Measurements from ENCODE around the gene SYNGR3. TPM values are rescaled to one million over a fixed set of nuclear protein-coding genes. Genes with fewer than 3 reads are reported as not detected.

Gene SYNGR3
- total RNA-seq, 1 experiment from 2014 or later: 11.9 TPM

DNA sequence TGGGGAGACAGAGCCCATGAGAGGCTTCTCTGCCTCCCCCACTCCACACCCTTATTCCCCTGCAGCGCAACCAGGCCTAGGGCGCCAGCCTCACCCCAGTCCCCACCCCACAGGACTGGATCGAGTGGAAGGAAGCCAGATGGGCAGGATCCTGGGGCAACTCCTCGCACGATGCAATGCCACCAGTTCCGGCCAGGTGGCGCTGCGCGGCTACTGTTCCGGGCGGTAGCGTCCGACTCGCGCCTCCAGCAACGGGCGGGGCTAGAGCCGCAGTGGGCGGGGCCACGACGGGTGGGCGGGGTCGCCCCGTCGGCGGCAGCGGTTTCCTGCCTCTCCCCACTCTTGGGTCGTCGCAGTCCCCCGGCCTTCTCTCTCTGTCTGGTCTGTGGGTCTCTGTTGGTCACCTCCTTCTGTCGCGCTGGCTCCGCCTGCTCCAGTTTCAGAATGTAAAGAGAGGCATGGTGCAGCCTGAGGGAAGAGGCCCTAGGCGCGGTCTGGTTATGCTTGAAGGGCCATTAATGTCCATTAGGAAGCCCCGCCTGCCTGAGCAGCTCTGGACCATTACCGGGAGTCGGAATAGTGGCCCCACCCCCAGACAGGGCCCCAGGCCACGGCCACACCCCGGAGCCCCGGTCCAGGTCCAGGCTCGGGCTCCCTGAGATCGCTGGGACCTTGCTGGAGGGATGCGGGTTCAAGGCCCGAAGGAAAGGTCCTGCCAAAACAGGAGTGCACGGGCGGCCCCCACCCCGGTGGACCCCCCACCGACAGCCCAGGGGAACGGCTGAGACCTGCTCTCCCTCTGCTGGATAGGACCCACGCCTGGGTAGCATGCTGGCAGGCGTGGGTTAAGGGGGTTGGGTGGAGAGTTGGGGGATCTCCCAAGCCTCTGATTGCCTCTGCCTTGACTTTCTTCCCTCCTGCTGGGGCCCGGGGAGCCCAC lies 33.6 kb downstream of the SYNGR3 start:
- Histone ChIP-seq H4K8ac (replicated peaks; ENCODE audit: insufficient read length, low read depth, low read length) (no peak overlapping the region), H3K14ac (ENCODE audit: insufficient read depth, low read length) (no peak overlapping the region), H2BK20ac (ENCODE audit: low read depth, low read length, poor library complexity, severe bottlenecking) (no peak overlapping the region), H3K4me2 (ENCODE audit: insufficient read depth, insufficient read length, low read length) (peak overlapping the region; percentile 35), H3K27ac (ENCODE audit: insufficient read length, low read depth, low read length) (no peak overlapping the region), H2BK15ac (ENCODE audit: low read depth, low read length) (no peak overlapping the region), H4K91ac (ENCODE audit: insufficient read length, low read depth, low read length) (no peak overlapping the region), H3K56ac (ENCODE audit: insufficient read length, low read depth, low read length) (no peak overlapping the region), H3K9ac (ENCODE audit: extremely low read depth, insufficient read length, low read length) (no peak overlapping the region), H3K4ac (ENCODE audit: low read depth, low read length) (no peak overlapping the region), H3K23ac (ENCODE audit: insufficient read length, low read depth, low read length) (no peak overlapping the region), H2AK5ac (ENCODE audit: insufficient read length, low read length) (no peak overlapping the region), H4K20me1 (ENCODE audit: control insufficient read depth, insufficient read depth, insufficient read length) (no peaks in the 10 kb centered on the region), H2BK5ac (ENCODE audit: insufficient read length, low read length) (no peak overlapping the region), H3T11ph (ENCODE audit: low read length) (no peak overlapping the region), H3K4me1 (ENCODE audit: insufficient read depth, low read length) (no peaks in the 10 kb centered on the region; the same call in 1 of the 2 replicates), H3K23me2 (ENCODE audit: insufficient read length, low read depth, low read length, poor library complexity, severe bottlenecking) (peaks cover 16% of the 10 kb centered on the region), H2AFZ (ENCODE audit: low read length) (peak overlapping the region; percentile 88), H3K18ac (ENCODE audit: insufficient read length, low read depth, low read length) (no peak overlapping the region), H3K27me3 (ENCODE audit: insufficient read depth, low read length) (peaks cover 20% of the 10 kb centered on the region; the same call in 1 of the 2 replicates), H2BK120ac (ENCODE audit: low read depth, low read length, poor library complexity, severe bottlenecking) (no peak overlapping the region), H3K79me2 (ENCODE audit: insufficient read depth, low read length) (no peaks in the 10 kb centered on the region), H4K5ac (ENCODE audit: insufficient read length, low read depth, low read length) (no peak overlapping the region), H2BK12ac (ENCODE audit: insufficient read length, low read depth, low read length) (no peak overlapping the region), H3K9me3 (ENCODE audit: control insufficient read depth, low read depth, low read length) (no peaks in the 10 kb centered on the region), H3K79me1 (ENCODE audit: insufficient read depth, low read depth, low read length, poor library complexity, severe bottlenecking) (no peaks in the 10 kb centered on the region)
- peak; percentile 94 for DNase-seq
- Mint-ChIP-seq H3K27me3 (ENCODE audit: low read depth) (peaks cover 76% of the 10 kb centered on the region), H3K4me3 (peak overlapping the region; percentile 67 to 80), H3K9me3 (peaks cover 0 to 6% of the 10 kb centered on the region in 2 experiments; a peak in 3 of 5 replicates), H3K4me1 (peaks cover 14 to 16% of the 10 kb centered on the region in 2 experiments), H3K27ac (peak overlapping the region in 2 of 3 experiments; percentile 24 to 90; a peak in 2 of 7 replicates), H3K36me3 (ENCODE audit: insufficient read depth in 1 of 3, low read depth in 3 of 3) (peaks cover 0 to 2% (median 0%) of the 10 kb centered on the region in 3 experiments; a peak in 1 of 7 replicates)
- no CpG with 5 or more reads among the region's 53 CpGs for WGBS (ENCODE audit: extremely low coverage, insufficient read length, low lambda C conversion rate)
- TF ChIP-seq, protein P1, sequence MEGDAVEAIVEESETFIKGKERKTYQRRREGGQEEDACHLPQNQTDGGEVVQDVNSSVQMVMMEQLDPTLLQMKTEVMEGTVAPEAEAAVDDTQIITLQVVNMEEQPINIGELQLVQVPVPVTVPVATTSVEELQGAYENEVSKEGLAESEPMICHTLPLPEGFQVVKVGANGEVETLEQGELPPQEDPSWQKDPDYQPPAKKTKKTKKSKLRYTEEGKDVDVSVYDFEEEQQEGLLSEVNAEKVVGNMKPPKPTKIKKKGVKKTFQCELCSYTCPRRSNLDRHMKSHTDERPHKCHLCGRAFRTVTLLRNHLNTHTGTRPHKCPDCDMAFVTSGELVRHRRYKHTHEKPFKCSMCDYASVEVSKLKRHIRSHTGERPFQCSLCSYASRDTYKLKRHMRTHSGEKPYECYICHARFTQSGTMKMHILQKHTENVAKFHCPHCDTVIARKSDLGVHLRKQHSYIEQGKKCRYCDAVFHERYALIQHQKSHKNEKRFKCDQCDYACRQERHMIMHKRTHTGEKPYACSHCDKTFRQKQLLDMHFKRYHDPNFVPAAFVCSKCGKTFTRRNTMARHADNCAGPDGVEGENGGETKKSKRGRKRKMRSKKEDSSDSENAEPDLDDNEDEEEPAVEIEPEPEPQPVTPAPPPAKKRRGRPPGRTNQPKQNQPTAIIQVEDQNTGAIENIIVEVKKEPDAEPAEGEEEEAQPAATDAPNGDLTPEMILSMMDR (conservative IDR thresholded peaks at IDR 0.05): peak; percentile 96
